GM18511 (cell line): ENCODE data around the gene DCPS.
"Not testable (repeated sequence)": the region's sequence is repeated elsewhere in the genome, so short reads cannot be mapped to it uniquely, and the experiment has no call there.

Experiments
- ATAC-seq: cut with Tn5 transposase; IDR thresholded peaks from one replicate; pipeline ENCODE4 v1.9.1; 2021; ENCODE audit warnings: mild to moderate bottlenecking, moderate library complexity; ENCODE audit not compliant: unreplicated experiment

Gene DCPS

GRCh38 chr11:126357969-126358762 lies 54.3 kb downstream of the DCPS start:
- no peak for ATAC-seq

GRCh38 chr11:126358763-126359160 lies 54.9 kb downstream of the DCPS start:
- ATAC-seq, result no peak

GRCh38 chr11:126359431-126360048 lies 55.7 kb downstream of the DCPS start:
- ATAC-seq, result no peak

GRCh38 chr11:126360049-126360446 lies 56.2 kb downstream of the DCPS start:
- ATAC-seq, result no peak

GRCh38 chr11:126361400-126361799 lies 57.5 kb downstream of the DCPS start:
- ATAC-seq, result no peak

GRCh38 chr11:126362879-126363655 lies 59.2 kb downstream of the DCPS start:
- no peak for ATAC-seq

- no peak for ATAC-seq
Measured at GRCh38 chr11:126363706-126364248, 59.9 kb downstream of the DCPS start.

GRCh38 chr11:126364735-126365134 lies 60.9 kb downstream of the DCPS start:
- ATAC-seq, result not testable (repeated sequence)

- not testable (repeated sequence) for ATAC-seq
Measured at GRCh38 chr11:126365508-126365907, 61.6 kb downstream of the DCPS start.

GRCh38 chr11:126366064-126366822 lies 62.4 kb downstream of the DCPS start:
- no peak for ATAC-seq

GRCh38 chr11:126366823-126367654 lies 63.2 kb downstream of the DCPS start:
- not testable (repeated sequence) for ATAC-seq

GRCh38 chr11:126367806-126368205 lies 63.9 kb downstream of the DCPS start:
- not testable (repeated sequence) for ATAC-seq

- not testable (repeated sequence) for ATAC-seq
Measured at GRCh38 chr11:126368336-126369119, 64.7 kb downstream of the DCPS start.

GRCh38 chr11:126370016-126370415 lies 66.2 kb downstream of the DCPS start:
- ATAC-seq, result no peak

GRCh38 chr11:126371595-126371994 lies 67.7 kb downstream of the DCPS start:
- ATAC-seq, result no peak

GRCh38 chr11:126373389-126374066 lies 69.7 kb downstream of the DCPS start:
- not testable (repeated sequence) for ATAC-seq

GRCh38 chr11:126374562-126375300 lies 70.9 kb downstream of the DCPS start:
- ATAC-seq, result not testable (repeated sequence)

GRCh38 chr11:126375726-126376125 lies 71.9 kb downstream of the DCPS start:
- no peak for ATAC-seq
